H1 (cell line): Measurements from ENCODE around the gene KDM2A. TPM values are rescaled to one million over a fixed set of nuclear protein-coding genes. Genes with fewer than 3 reads are reported as not detected.

ENCODE experiments used
- CTCF ChIA-PET: fragments of 300-600 bp; sonication (Branson Sonifier 250); formaldehyde crosslinking; loops from one replicate; lab custom pipeline; 2021; ENCODE audit not compliant: partially characterized antibody; lab: Charles Lee
- POLR2A ChIA-PET: fragments of 300-600 bp; sonication (Branson Sonifier 250); formaldehyde crosslinking; loops from one replicate; lab custom pipeline; 2021; ENCODE audit warnings: inconsistent platforms; ENCODE audit not compliant: partially characterized antibody; lab: Charles Lee
- DNase-seq, 2 experiments: peaks; one replicate each; pipeline versions ENCODE4 v3.0.0 to v3.0.0-alpha.2; 2010 to 2022; ENCODE audit warnings: low spot score in 2 of 2, low read depth in 1 of 2, mixed read lengths in 1 of 2
- FAIRE-seq: peaks from 2 replicates; lab custom pipeline; 2011; peaks lifted over from hg19 to GRCh38; lab: Jason Lieb, UNC
- H2AFZ ChIP-seq: 2 replicates; pipeline ENCODE4 v1.8.1; 2012; ENCODE audit warnings: low read length, inconsistent platforms
- H2AK5ac ChIP-seq: 2 replicates; pipeline ENCODE4 v1.6.1; 2013; ENCODE audit warnings: low read depth, low read length
- H2BK120ac ChIP-seq: replicated peaks from 2 replicates; pipeline ENCODE3; 2013; ENCODE audit warnings: low read depth, low read length, inconsistent platforms
- H2BK12ac ChIP-seq: 2 replicates; pipeline ENCODE4 v1.6.1; 2013; ENCODE audit warnings: low read depth, low read length
- H2BK15ac ChIP-seq: 2 replicates; pipeline ENCODE4 v1.6.1; 2013; ENCODE audit warnings: low read length
- H2BK20ac ChIP-seq: 2 replicates; pipeline ENCODE4 v1.6.1; 2013; ENCODE audit warnings: low read length
- H2BK5ac ChIP-seq: 2 replicates; pipeline ENCODE4 v1.6.1; 2013; ENCODE audit warnings: low read depth, low read length
- H3K14ac ChIP-seq: 2 replicates; pipeline ENCODE4 v1.6.1; 2013; ENCODE audit warnings: inconsistent platforms; ENCODE audit not compliant: insufficient read length
- H3K18ac ChIP-seq: 2 replicates; pipeline ENCODE4 v1.6.1; 2013; ENCODE audit warnings: low read length; ENCODE audit errors: extremely low read depth
- H3K23ac ChIP-seq: 2 replicates; pipeline ENCODE4 v1.6.1; 2013; ENCODE audit warnings: inconsistent platforms; ENCODE audit not compliant: insufficient read length
- H3K23me2 ChIP-seq: 2 replicates; pipeline ENCODE4 v1.6.1; 2013; ENCODE audit warnings: low read depth, low read length
- H3K27ac ChIP-seq: 2 replicates; pipeline ENCODE4 v1.6.1; 2011; ENCODE audit warnings: low read depth, low read length, inconsistent platforms
- H3K27me3 ChIP-seq, 4 experiments: replicated peaks in 1 of 4; 1 replicate in 1 of 4; 2 replicates in 3 of 4; pipeline versions ENCODE4 v1.6.1 to v1.8.1; 2011 to 2013; ENCODE audit warnings: low read length in 3 of 4, mild to moderate bottlenecking in 3 of 4, inconsistent platforms in 2 of 4, mixed read lengths in 2 of 4, moderate library complexity in 1 of 4; ENCODE audit not compliant: control insufficient read depth in 3 of 4, insufficient read depth in 3 of 4; ENCODE audit errors: extremely low read depth in 1 of 4
- H3K36me3 ChIP-seq, 4 experiments: 2 replicates each; pipeline versions ENCODE4 v1.6.1 to v1.8.1; 2011 to 2013; ENCODE audit warnings: mild to moderate bottlenecking in 4 of 4, low read length in 3 of 4, moderate library complexity in 2 of 4, control low read depth in 1 of 4, inconsistent platforms in 1 of 4; ENCODE audit not compliant: insufficient read depth in 4 of 4, control insufficient read depth in 2 of 4
- H3K4ac ChIP-seq: replicated peaks from 2 replicates; pipeline ENCODE3; 2013; ENCODE audit warnings: low read length, low read depth, mixed read lengths, inconsistent platforms; ENCODE audit not compliant: insufficient read length
- H3K4me1 ChIP-seq, 4 experiments: replicated peaks in 1 of 4; 1 replicate in 1 of 4; 2 replicates in 3 of 4; pipeline versions ENCODE4 v1.6.1 to v1.8.1; 2011 to 2013; ENCODE audit warnings: low read length in 3 of 4, inconsistent platforms in 2 of 4, mixed read lengths in 1 of 4; ENCODE audit not compliant: insufficient read depth in 4 of 4, control insufficient read depth in 3 of 4
- H3K4me2 ChIP-seq, 2 experiments: 2 replicates each; pipeline versions ENCODE4 v1.6.1 to v1.8.1; 2011 to 2013; ENCODE audit warnings: low read depth in 2 of 2, low read length in 2 of 2, control low read depth in 1 of 2, inconsistent platforms in 1 of 2, mild to moderate bottlenecking in 1 of 2; ENCODE audit not compliant: insufficient read depth in 1 of 2
- H3K4me3 ChIP-seq, 4 experiments: fragments of 200-600, 300-600 bp in 1 of 4; sonication (generic), shearing (Covaris generic), sonication (Bioruptor Twin) in 1 of 4; 2 replicates each; pipeline versions ENCODE4 v1.5.1 to v1.8.1; 2011 to 2016; ENCODE audit warnings: low read length in 4 of 4, low read depth in 3 of 4, control low read depth in 2 of 4, inconsistent platforms in 2 of 4, mild to moderate bottlenecking in 2 of 4, mixed read lengths in 1 of 4, moderate library complexity in 1 of 4; ENCODE audit not compliant: insufficient read depth in 2 of 4; ENCODE audit errors: extremely low read depth in 1 of 4
- H3K56ac ChIP-seq: replicated peaks from 2 replicates; pipeline ENCODE3; 2013; ENCODE audit warnings: low read depth, mild to moderate bottlenecking, mixed read lengths, low read length, inconsistent platforms; ENCODE audit not compliant: insufficient read length
- H3K79me1 ChIP-seq: 2 replicates; pipeline ENCODE4 v1.6.1; 2013; ENCODE audit warnings: low read depth, low read length, control low read depth
- H3K79me2 ChIP-seq, 2 experiments: 2 replicates each; pipeline versions ENCODE4 v1.6.1 to v1.8.1; 2012 to 2013; ENCODE audit warnings: low read length in 2 of 2, mild to moderate bottlenecking in 2 of 2, inconsistent platforms in 1 of 2; ENCODE audit not compliant: insufficient read depth in 2 of 2, control insufficient read depth in 1 of 2
- H3K9ac ChIP-seq, 4 experiments: replicated peaks in 1 of 4; 1 replicate in 1 of 4; 2 replicates in 3 of 4; pipeline versions ENCODE4 v1.6.1 to v1.8.1; 2011 to 2013; ENCODE audit warnings: low read depth in 3 of 4, low read length in 3 of 4, control low read depth in 2 of 4, mild to moderate bottlenecking in 2 of 4, moderate library complexity in 2 of 4, inconsistent platforms in 1 of 4; ENCODE audit errors: extremely low read depth in 1 of 4
- H3K9me3 ChIP-seq, 2 experiments: 2 replicates each; pipeline versions ENCODE4 v1.6.1 to v1.8.1; 2012 to 2013; ENCODE audit warnings: mild to moderate bottlenecking in 2 of 2, moderate library complexity in 2 of 2, control low read depth in 1 of 2, inconsistent platforms in 1 of 2, low read depth in 1 of 2, low read length in 1 of 2, mixed read lengths in 1 of 2; ENCODE audit not compliant: insufficient read depth in 2 of 2
- H4K20me1 ChIP-seq, 2 experiments: replicated peaks in 1 of 2; 2 replicates each; pipeline versions ENCODE3 to v1.8.1; 2011 to 2013; ENCODE audit warnings: inconsistent platforms in 2 of 2, low read length in 2 of 2, mild to moderate bottlenecking in 1 of 2; ENCODE audit not compliant: insufficient read depth in 2 of 2, control insufficient read depth in 1 of 2
- H4K5ac ChIP-seq: 2 replicates; pipeline ENCODE4 v1.6.1; 2013; ENCODE audit warnings: low read length, low read depth, mixed read lengths, inconsistent platforms; ENCODE audit not compliant: insufficient read length
- H4K8ac ChIP-seq: 2 replicates; pipeline ENCODE4 v1.8.0; 2013; ENCODE audit warnings: mild to moderate bottlenecking, moderate library complexity, low read length, inconsistent platforms; ENCODE audit not compliant: insufficient read depth; ENCODE audit errors: extremely low read depth
- H4K91ac ChIP-seq: replicated peaks from 2 replicates; pipeline ENCODE3; 2013; ENCODE audit warnings: low read length, mixed read lengths, inconsistent platforms; ENCODE audit not compliant: insufficient read length
- BCL11A ChIP-seq, 2 experiments: IDR thresholded peaks; one replicate each; pipeline ENCODE4 v1.6.1; 2011; ENCODE audit warnings: low read depth in 2 of 2, low read length in 2 of 2, mild to moderate bottlenecking in 2 of 2
- CTBP2 ChIP-seq: IDR thresholded peaks from 2 replicates; pipeline ENCODE4 v1.7.0; 2011; ENCODE audit warnings: borderline replicate concordance, mild to moderate bottlenecking, moderate library complexity, mixed read lengths, low read length; ENCODE audit not compliant: insufficient read depth, insufficient read length
- EP300 ChIP-seq, 2 experiments: IDR thresholded peaks; 1 replicate in 1 of 2; 2 replicates in 1 of 2; pipeline ENCODE4 v1.6.1; 2011 to 2012; ENCODE audit warnings: low read depth in 2 of 2, low read length in 2 of 2, mild to moderate bottlenecking in 2 of 2, borderline replicate concordance in 1 of 2, inconsistent platforms in 1 of 2, moderate library complexity in 1 of 2
- FOSL1 ChIP-seq: IDR thresholded peaks from 2 replicates; pipeline ENCODE4 v1.6.1; 2011; ENCODE audit warnings: mild to moderate bottlenecking, low read depth, low read length, moderate library complexity; ENCODE audit not compliant: insufficient read depth
- HDAC2 ChIP-seq, 2 experiments: fragments of 300-600 bp in 1 of 2; sonication (generic) in 1 of 2; IDR thresholded peaks; 2 replicates each; pipeline ENCODE4 v1.6.1; 2011 to 2012; ENCODE audit warnings: low read depth in 2 of 2, low read length in 2 of 2, mild to moderate bottlenecking in 2 of 2, moderate library complexity in 2 of 2, borderline replicate concordance in 1 of 2, inconsistent platforms in 1 of 2
- JUND ChIP-seq: IDR thresholded peaks from 2 replicates; pipeline ENCODE4 v1.6.1; 2011; ENCODE audit warnings: mild to moderate bottlenecking, improper control_type of control experiment, low read length
- KDM4A ChIP-seq: IDR thresholded peaks from one replicate; pipeline ENCODE4 v1.7.1; 2012; ENCODE audit warnings: low read depth, mild to moderate bottlenecking, moderate library complexity, low read length, inconsistent platforms; ENCODE audit not compliant: severe bottlenecking
- PHF8 ChIP-seq: fragments of 200-600 bp; sonication (generic); conservative IDR thresholded peaks from 2 replicates; pipeline ENCODE4 v1.7.1; 2012; ENCODE audit warnings: low read depth, mild to moderate bottlenecking, inconsistent platforms, low read length, moderate library complexity
- POLR2A ChIP-seq, 2 experiments: IDR thresholded peaks; 1 replicate in 1 of 2; 2 replicates in 1 of 2; pipeline ENCODE4 v1.6.1; 2011; ENCODE audit warnings: low read depth in 2 of 2, low read length in 2 of 2, mild to moderate bottlenecking in 2 of 2; ENCODE audit errors: control extremely low read depth in 1 of 2
- TBP ChIP-seq: IDR thresholded peaks from 2 replicates; pipeline ENCODE4 v1.6.1; 2011; ENCODE audit warnings: low read depth, low read length, improper control_type of control experiment
- WGBS, 2 experiments: shearing (Covaris generic) in 1 of 2; methylation state at CpG; one replicate each; pipeline versions ENCODE4 v1.1.6 to v1.1.7; 2013 to 2015; ENCODE audit warnings: low lambda C conversion rate in 2 of 2, mixed read lengths in 2 of 2, inconsistent platforms in 1 of 2, low coverage in 1 of 2, missing lambda C conversion rate in 1 of 2; ENCODE audit not compliant: insufficient replicate concordance in 2 of 2, insufficient coverage in 1 of 2, insufficient read length in 1 of 2; ENCODE audit errors: extremely low coverage in 1 of 2, missing lambda C conversion rate in 1 of 2; 5-methylcytosine and 5-hydroxymethylcytosine counted together
- polyA plus RNA-seq, 7 experiments: library from polyadenylated mRNA; depleted of rRNA in 3 of 7; stranded (reverse) in 5 of 7; unstranded in 2 of 7; fragments of >200 nt in 5 of 7; fragments of 200-250 nt in 2 of 7; gene quantifications; 1 replicate in 5 of 7; 2 replicates in 1 of 7; 4 replicates in 1 of 7; pipeline versions ENCODE4 v1.2.1 to v1.2.3, GENCODE V29; 2011 to 2013; ENCODE audit warnings: missing spikeins in 2 of 7, mixed read lengths in 2 of 7
- total RNA-seq: library from RNA; stranded (reverse); fragmentation: NEBNext Ultra II Directional; extraction: Animal tissue kit (Norgen Biotek cat#: 25700); gene quantifications from 2 replicates; pipeline ENCODE4 v1.2.1, GENCODE V29; 2021
- TF ChIP-seq, protein P1 (sequence below): IDR thresholded peaks from 2 replicates; pipeline ENCODE4 v1.6.1; 2011; ENCODE audit warnings: low read depth, mild to moderate bottlenecking, low read length; ENCODE audit not compliant: insufficient read depth

The KDM2A gene
- total and polyA plus RNA-seq, 2 of the 8 experiments (the other 6 are each of a cell fraction or from before 2014, with no cell fraction given) = 55.4 to 66.2 TPM

DNA sequence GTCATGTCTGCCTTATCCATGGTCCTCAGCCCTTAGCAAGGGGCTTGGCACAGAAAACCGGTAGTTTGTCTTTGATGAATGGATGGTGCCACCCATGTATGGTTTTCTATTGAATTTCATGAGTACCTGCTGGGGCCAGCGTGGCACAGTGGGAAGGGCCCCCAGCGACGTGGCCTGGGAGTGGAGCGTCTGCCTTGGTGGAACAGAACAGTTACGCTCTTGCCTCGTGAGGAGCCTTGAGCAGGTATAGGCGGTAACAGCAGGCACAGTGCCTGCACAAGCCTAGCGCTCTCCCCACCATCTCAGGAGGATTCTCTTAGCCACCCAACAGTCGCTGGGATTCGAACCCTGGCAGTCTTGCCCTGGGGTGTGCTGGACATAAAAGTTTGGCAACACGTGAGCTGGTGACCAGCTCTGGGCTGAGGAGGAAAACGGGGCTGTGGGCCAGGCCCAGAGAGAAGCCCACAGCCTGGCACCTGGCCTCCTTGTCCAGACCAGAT, 181.2 kb downstream of the KDM2A start:
- Histone ChIP-seq H2AK5ac (no peak overlapping the region), H3K14ac (no peak overlapping the region), H3K4me3 (no peak overlapping the region), H3K79me2 (no peaks in the 10 kb centered on the region), H3K9me3 (no peaks in the 10 kb centered on the region; a peak in 1 of 4 replicates), H2BK5ac (no peak overlapping the region), H2BK120ac (no peak overlapping the region), H4K20me1 (peaks cover 0 to 8% of the 10 kb centered on the region in 2 experiments), H3K9ac (no peak overlapping the region), H4K8ac (no peak overlapping the region), H3K4me2 (no peak overlapping the region), H3K4ac (no peak overlapping the region), H2AFZ (no peak overlapping the region), H3K27me3 (peaks cover 0 to 11% (median 7%) of the 10 kb centered on the region in 4 experiments; a peak in 5 of 7 replicates), H3K23me2 (peaks cover 19% of the 10 kb centered on the region; the same call in 1 of the 2 replicates), H2BK20ac (no peak overlapping the region), H4K91ac (no peak overlapping the region), H3K36me3 (peaks cover 0 to 18% (median 9%) of the 10 kb centered on the region in 4 experiments; a peak in 3 of 8 replicates), H2BK15ac (no peak overlapping the region), H3K4me1 (peaks cover 0 to 20% (median 16%) of the 10 kb centered on the region in 4 experiments; a peak in 5 of 7 replicates), H3K56ac (no peak overlapping the region), H3K18ac (no peak overlapping the region), H3K27ac (no peak overlapping the region), H3K23ac (no peak overlapping the region), H3K79me1 (no peaks in the 10 kb centered on the region; the same call in 1 of the 2 replicates), H4K5ac (no peak overlapping the region), H2BK12ac (no peak overlapping the region)
- FAIRE-seq (no peak), DNase-seq (no peak)
- CTCF ChIA-PET = interaction anchor here (0.9 to 4.8 kb wide), 8 partner anchors 9 to 81 kb away, joined by 3 to 33 read pairs (median 4); partner anchors contain the start of gene ANKRD13D
- POLR2A ChIA-PET = interaction anchor here (0.7 to 9.7 kb wide), 4 partner anchors 11 to 29 kb away, joined by 3 to 106 read pairs (median 11); partner anchors contain the start of gene ANKRD13D
- 96% methylated on average over 13 of the region's 13 CpGs; no CpG with 5 or more reads in 1 of the 2 experiments for WGBS, 2 experiments
- TF ChIP-seq BCL11A (IDR thresholded peaks at IDR 0.05; ENCODE audit: low read depth in 2 of 2, low read length in 2 of 2) = no peak
- TF ChIP-seq HDAC2 (IDR thresholded peaks at IDR 0.05; ENCODE audit: borderline replicate concordance in 1 of 2, low read depth in 2 of 2, low read length in 2 of 2) = no peak
- no peak for TF ChIP-seq EP300 (IDR thresholded peaks at IDR 0.05; ENCODE audit: borderline replicate concordance in 1 of 2, low read depth in 2 of 2, low read length in 2 of 2)
- no peak for TF ChIP-seq JUND
- TF ChIP-seq PHF8 = no peak
- TF ChIP-seq POLR2A (IDR thresholded peaks at IDR 0.05; ENCODE audit: control extremely low read depth in 1 of 2, low read depth in 2 of 2, low read length in 2 of 2) = no peak
- no peak for TF ChIP-seq FOSL1
- TF ChIP-seq, protein P1, sequence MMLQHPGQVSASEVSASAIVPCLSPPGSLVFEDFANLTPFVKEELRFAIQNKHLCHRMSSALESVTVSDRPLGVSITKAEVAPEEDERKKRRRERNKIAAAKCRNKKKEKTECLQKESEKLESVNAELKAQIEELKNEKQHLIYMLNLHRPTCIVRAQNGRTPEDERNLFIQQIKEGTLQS = no peak
- TF ChIP-seq TBP = no peak
- TF ChIP-seq CTBP2 = no peak
- TF ChIP-seq KDM4A = no peak
